ENCODE results near the gene PDSS2.

The PDSS2 gene

GRCh38 chr6:107345393-107345792 lies 114.0 kb downstream of the PDSS2 start:
- H3K9me3 ChIP-seq (ENCODE audit: control insufficient read depth, low read length) = no peaks in the 10 kb centered on the region
- H3K4me1 ChIP-seq (ENCODE audit: control insufficient read depth, insufficient read depth, low read length) = no peaks in the 10 kb centered on the region
- no peaks in the 10 kb centered on the region for H3K27me3 ChIP-seq (ENCODE audit: control insufficient read depth, insufficient read depth, low read length)
- H3K36me3 ChIP-seq (ENCODE audit: control insufficient read depth, insufficient read depth, low read length) = no peaks in the 10 kb centered on the region
- H3K4me3 ChIP-seq (ENCODE audit: low read length) = no peak overlapping the region
- H3K9ac ChIP-seq (ENCODE audit: low read length) = no peak overlapping the region

GRCh38 chr6:107344981-107345380 lies 114.4 kb downstream of the PDSS2 start:
- no peaks in the 10 kb centered on the region for H3K27me3 ChIP-seq (ENCODE audit: control insufficient read depth, insufficient read depth, low read length)
- H3K4me1 ChIP-seq (ENCODE audit: control insufficient read depth, insufficient read depth, low read length) = no peaks in the 10 kb centered on the region
- H3K36me3 ChIP-seq (ENCODE audit: control insufficient read depth, insufficient read depth, low read length) = no peaks in the 10 kb centered on the region
- no peak overlapping the region for H3K9ac ChIP-seq (ENCODE audit: low read length)
- H3K4me3 ChIP-seq (ENCODE audit: low read length) = no peak overlapping the region
- H3K9me3 ChIP-seq (ENCODE audit: control insufficient read depth, low read length) = no peaks in the 10 kb centered on the region

- no peak overlapping the region for H3K4me3 ChIP-seq (ENCODE audit: low read length)
- H3K9ac ChIP-seq (ENCODE audit: low read length) = no peak overlapping the region
- no peaks in the 10 kb centered on the region for H3K9me3 ChIP-seq (ENCODE audit: control insufficient read depth, low read length)
- H3K4me1 ChIP-seq (ENCODE audit: control insufficient read depth, insufficient read depth, low read length) = no peaks in the 10 kb centered on the region
- H3K36me3 ChIP-seq (ENCODE audit: control insufficient read depth, insufficient read depth, low read length) = no peaks in the 10 kb centered on the region
- H3K27me3 ChIP-seq (ENCODE audit: control insufficient read depth, insufficient read depth, low read length) = no peaks in the 10 kb centered on the region
Observed at GRCh38 chr6:107344383-107344782, 115.0 kb downstream of the PDSS2 start.

GRCh38 chr6:107342144-107342543 lies 117.2 kb downstream of the PDSS2 start:
- H3K27me3 ChIP-seq (ENCODE audit: control insufficient read depth, insufficient read depth, low read length) = no peaks in the 10 kb centered on the region
- no peaks in the 10 kb centered on the region for H3K36me3 ChIP-seq (ENCODE audit: control insufficient read depth, insufficient read depth, low read length)
- no peak overlapping the region for H3K4me3 ChIP-seq (ENCODE audit: low read length)
- no peaks in the 10 kb centered on the region for H3K4me1 ChIP-seq (ENCODE audit: control insufficient read depth, insufficient read depth, low read length)
- H3K9me3 ChIP-seq (ENCODE audit: control insufficient read depth, low read length) = no peaks in the 10 kb centered on the region
- no peak overlapping the region for H3K9ac ChIP-seq (ENCODE audit: low read length)

- H3K4me1 ChIP-seq (ENCODE audit: control insufficient read depth, insufficient read depth, low read length) = no peaks in the 10 kb centered on the region
- no peak overlapping the region for H3K9ac ChIP-seq (ENCODE audit: low read length)
- no peaks in the 10 kb centered on the region for H3K36me3 ChIP-seq (ENCODE audit: control insufficient read depth, insufficient read depth, low read length)
- H3K4me3 ChIP-seq (ENCODE audit: low read length) = no peak overlapping the region
- no peaks in the 10 kb centered on the region for H3K9me3 ChIP-seq (ENCODE audit: control insufficient read depth, low read length)
- H3K27me3 ChIP-seq (ENCODE audit: control insufficient read depth, insufficient read depth, low read length) = no peaks in the 10 kb centered on the region
Observed at GRCh38 chr6:107340881-107341280, 118.5 kb downstream of the PDSS2 start.

- no peaks in the 10 kb centered on the region for H3K36me3 ChIP-seq (ENCODE audit: control insufficient read depth, insufficient read depth, low read length)
- no peaks in the 10 kb centered on the region for H3K27me3 ChIP-seq (ENCODE audit: control insufficient read depth, insufficient read depth, low read length)
- H3K4me1 ChIP-seq (ENCODE audit: control insufficient read depth, insufficient read depth, low read length) = no peaks in the 10 kb centered on the region
- H3K9ac ChIP-seq (ENCODE audit: low read length) = no peak overlapping the region
- H3K9me3 ChIP-seq (ENCODE audit: control insufficient read depth, low read length) = no peaks in the 10 kb centered on the region
- no peak overlapping the region for H3K4me3 ChIP-seq (ENCODE audit: low read length)
Observed at GRCh38 chr6:107337191-107337741, 122.1 kb downstream of the PDSS2 start.

- Histone ChIP-seq H3K27me3 (ENCODE audit: control insufficient read depth, insufficient read depth, low read length) (no peaks in the 10 kb centered on the region), H3K4me3 (ENCODE audit: low read length) (no peak overlapping the region), H3K4me1 (ENCODE audit: control insufficient read depth, insufficient read depth, low read length) (peaks cover 10% of the 10 kb centered on the region), H3K9ac (ENCODE audit: low read length) (no peak overlapping the region), H3K9me3 (ENCODE audit: control insufficient read depth, low read length) (no peaks in the 10 kb centered on the region), H3K36me3 (ENCODE audit: control insufficient read depth, insufficient read depth, low read length) (no peaks in the 10 kb centered on the region)
Observed at GRCh38 chr6:107334026-107334425, 125.3 kb downstream of the PDSS2 start.

GRCh38 chr6:107333491-107333890 lies 125.9 kb downstream of the PDSS2 start:
- Histone ChIP-seq H3K9ac (ENCODE audit: low read length) (no peak overlapping the region), H3K4me3 (ENCODE audit: low read length) (no peak overlapping the region), H3K9me3 (ENCODE audit: control insufficient read depth, low read length) (no peaks in the 10 kb centered on the region), H3K36me3 (ENCODE audit: control insufficient read depth, insufficient read depth, low read length) (no peaks in the 10 kb centered on the region), H3K27me3 (ENCODE audit: control insufficient read depth, insufficient read depth, low read length) (no peaks in the 10 kb centered on the region), H3K4me1 (ENCODE audit: control insufficient read depth, insufficient read depth, low read length) (peaks cover 10% of the 10 kb centered on the region)

- H3K9ac ChIP-seq (ENCODE audit: low read length) = no peak overlapping the region
- H3K9me3 ChIP-seq (ENCODE audit: control insufficient read depth, low read length) = no peaks in the 10 kb centered on the region
- peaks cover 10% of the 10 kb centered on the region for H3K4me1 ChIP-seq (ENCODE audit: control insufficient read depth, insufficient read depth, low read length)
- no peaks in the 10 kb centered on the region for H3K27me3 ChIP-seq (ENCODE audit: control insufficient read depth, insufficient read depth, low read length)
- H3K36me3 ChIP-seq (ENCODE audit: control insufficient read depth, insufficient read depth, low read length) = no peaks in the 10 kb centered on the region
- no peak overlapping the region for H3K4me3 ChIP-seq (ENCODE audit: low read length)
Observed at GRCh38 chr6:107331409-107332386, 127.7 kb downstream of the PDSS2 start.

- Histone ChIP-seq H3K4me3 (ENCODE audit: low read length) (no peak overlapping the region), H3K27me3 (ENCODE audit: control insufficient read depth, insufficient read depth, low read length) (no peaks in the 10 kb centered on the region), H3K4me1 (ENCODE audit: control insufficient read depth, insufficient read depth, low read length) (peaks cover 10% of the 10 kb centered on the region), H3K36me3 (ENCODE audit: control insufficient read depth, insufficient read depth, low read length) (no peaks in the 10 kb centered on the region), H3K9me3 (ENCODE audit: control insufficient read depth, low read length) (no peaks in the 10 kb centered on the region), H3K9ac (ENCODE audit: low read length) (no peak overlapping the region)
Observed at GRCh38 chr6:107330168-107330567, 129.2 kb downstream of the PDSS2 start.

- Histone ChIP-seq H3K36me3 (ENCODE audit: control insufficient read depth, insufficient read depth, low read length) (no peaks in the 10 kb centered on the region), H3K4me3 (ENCODE audit: low read length) (no peak overlapping the region), H3K9me3 (ENCODE audit: control insufficient read depth, low read length) (no peaks in the 10 kb centered on the region), H3K9ac (ENCODE audit: low read length) (no peak overlapping the region), H3K27me3 (ENCODE audit: control insufficient read depth, insufficient read depth, low read length) (no peaks in the 10 kb centered on the region), H3K4me1 (ENCODE audit: control insufficient read depth, insufficient read depth, low read length) (peaks cover 10% of the 10 kb centered on the region)
Observed at GRCh38 chr6:107329063-107329860, 130.1 kb downstream of the PDSS2 start.

- Histone ChIP-seq H3K9ac (ENCODE audit: low read length) (no peak overlapping the region), H3K4me1 (ENCODE audit: control insufficient read depth, insufficient read depth, low read length) (peaks cover 10% of the 10 kb centered on the region), H3K27me3 (ENCODE audit: control insufficient read depth, insufficient read depth, low read length) (no peaks in the 10 kb centered on the region), H3K4me3 (ENCODE audit: low read length) (no peak overlapping the region), H3K36me3 (ENCODE audit: control insufficient read depth, insufficient read depth, low read length) (no peaks in the 10 kb centered on the region), H3K9me3 (ENCODE audit: control insufficient read depth, low read length) (no peaks in the 10 kb centered on the region)
Observed at GRCh38 chr6:107328081-107328480, 131.3 kb downstream of the PDSS2 start.
